Occipital lobe (tissue), 2 donors: ENCODE results near the gene CECR2. TPM values are rescaled to one million over a fixed set of nuclear protein-coding genes. Genes with fewer than 3 reads are reported as not detected.
"Not testable (repeated sequence)": the region's sequence is repeated elsewhere in the genome, so short reads cannot be mapped to it uniquely, and the experiment has no call there.

Source experiments
- DNase-seq: peaks from one replicate; lab custom pipeline; 2025; lab: John Stamatoyannopoulos, UW
- total RNA-seq: library from RNA; depleted of rRNA; stranded (reverse); fragments of >200 nt; gene quantifications from one replicate; pipeline ENCODE4 v1.2.3, GENCODE V29; 2014

Gene CECR2
- total RNA-seq, 1 donor from 2014 or later = 4.4 TPM

DNA sequence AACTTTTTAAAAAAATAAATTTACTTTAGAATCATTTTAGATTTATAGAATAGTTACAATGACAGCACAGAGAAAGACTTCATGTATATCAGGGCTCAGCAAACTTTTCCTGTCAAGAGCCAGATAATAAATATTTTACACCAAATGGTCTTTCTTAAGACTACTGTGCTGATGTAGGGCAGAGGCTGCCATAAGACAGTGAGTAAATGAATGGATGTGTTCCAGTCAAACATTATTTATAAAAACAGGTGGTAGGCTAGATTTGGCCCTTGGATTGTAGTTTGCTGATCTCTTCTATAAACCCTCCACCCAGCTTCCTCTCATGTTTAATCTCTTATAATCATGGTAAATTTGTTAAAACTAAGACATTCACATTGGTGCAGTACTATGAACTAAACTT is 33.0 kb downstream of the CECR2 start:
- no peak for DNase-seq

DNA sequence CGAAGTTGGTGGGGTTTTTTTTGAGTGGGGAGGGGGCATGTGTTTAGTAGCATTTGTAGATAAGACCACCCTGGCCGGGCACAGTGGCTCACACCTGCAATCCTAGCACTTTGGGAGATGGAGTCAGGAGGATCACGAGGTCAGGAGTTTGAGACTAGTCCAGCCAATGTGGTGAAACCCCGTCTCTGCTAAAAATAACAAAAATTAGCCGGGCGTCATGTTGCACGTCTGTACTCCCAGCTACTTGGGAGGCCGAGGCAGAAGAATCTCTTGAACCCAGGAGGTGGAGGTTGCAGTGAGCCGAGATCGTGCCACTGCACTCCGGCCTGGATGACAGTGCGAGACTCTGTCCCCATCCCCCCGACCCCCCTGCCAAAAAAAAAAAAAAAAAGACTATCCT is 34.6 kb downstream of the CECR2 start:
- DNase-seq = no peak

DNA sequence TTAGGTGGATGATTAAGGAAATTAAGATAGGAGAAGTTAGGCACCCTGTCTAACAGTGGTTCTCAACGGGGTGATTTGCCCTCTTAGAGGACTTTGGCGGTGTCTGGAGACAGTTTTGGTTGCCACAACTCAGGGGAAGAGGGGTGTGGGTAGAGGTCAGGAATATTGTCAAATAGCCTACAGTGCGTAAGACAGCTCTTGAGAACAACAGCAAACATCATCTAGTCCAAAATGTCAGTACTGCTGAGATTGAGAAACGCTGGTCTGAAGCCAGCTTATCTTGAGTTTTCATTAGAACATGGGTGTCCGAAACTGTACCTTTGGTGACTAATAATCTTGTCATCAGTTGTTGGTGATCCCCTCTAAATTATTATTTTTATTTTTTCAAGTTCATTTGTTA is 38.4 kb downstream of the CECR2 start:
- no peak for DNase-seq

DNA sequence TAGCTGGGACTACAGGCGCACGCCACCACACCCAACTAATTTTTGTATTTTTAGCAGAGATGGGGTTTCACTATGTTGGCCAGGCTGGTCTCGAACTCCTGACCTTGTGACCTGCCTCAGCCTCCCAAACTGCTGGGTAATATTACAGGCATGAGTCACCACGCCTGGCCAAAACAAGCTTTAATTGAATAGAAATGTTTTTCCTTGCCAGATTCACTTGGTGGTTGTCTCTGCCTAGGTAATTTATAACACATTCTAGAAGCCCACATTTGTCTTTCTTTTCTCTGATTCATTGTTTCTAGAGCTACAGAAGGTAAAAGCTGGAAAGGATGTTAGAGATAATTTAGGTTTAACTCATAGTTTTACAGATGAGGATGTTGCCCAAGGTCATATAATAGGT is 41.3 kb downstream of the CECR2 start:
- DNase-seq = no peak

GRCh38 chr22:17411213-17411612 is 42.0 kb downstream of the CECR2 start:
- no peak for DNase-seq

- DNase-seq = no peak
Measured at GRCh38 chr22:17412232-17412631, 43.0 kb downstream of the CECR2 start.

DNA sequence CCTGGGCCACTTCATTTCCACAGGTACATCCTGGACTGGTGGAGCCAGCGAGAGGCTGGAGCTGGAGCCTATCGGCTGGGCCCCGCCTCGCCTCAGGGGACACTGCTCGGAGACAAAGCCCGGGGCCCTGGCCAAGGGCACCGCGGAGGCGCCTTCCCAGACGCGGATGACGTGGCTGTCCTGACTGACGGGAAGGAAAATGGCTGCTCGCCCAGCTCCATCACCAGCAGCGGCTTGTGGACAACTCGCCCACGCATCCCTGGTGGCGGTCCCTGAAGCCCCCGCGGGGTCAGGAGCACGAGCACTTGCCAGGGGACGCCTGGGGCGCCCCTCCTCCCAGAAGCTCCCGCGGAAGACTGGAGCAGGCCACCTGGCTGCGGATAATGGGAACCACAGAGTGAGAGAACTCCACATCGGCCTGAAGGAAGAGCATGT is 49.6 kb downstream of the CECR2 start:
- no peak for DNase-seq

DNA sequence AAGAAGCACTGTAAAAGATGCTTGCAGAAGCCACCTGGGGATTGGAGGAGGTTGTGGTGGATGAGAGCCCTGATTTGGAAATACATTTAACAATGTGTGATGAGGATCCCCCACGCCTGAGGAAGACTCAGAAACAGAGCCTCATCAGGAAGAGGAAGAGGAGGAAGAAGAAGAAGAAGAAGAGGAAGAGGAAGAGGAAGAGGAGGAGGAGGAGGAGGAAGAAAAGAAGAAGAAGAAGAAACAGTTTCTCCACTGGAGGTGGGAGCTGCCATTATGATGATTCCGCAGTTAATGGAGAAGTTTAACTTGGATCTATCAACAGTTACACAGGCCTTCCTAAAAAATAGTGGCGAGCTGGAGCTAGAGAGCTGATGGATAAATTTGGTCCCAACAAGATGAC is 50.1 kb downstream of the CECR2 start:
- no peak for DNase-seq

DNA sequence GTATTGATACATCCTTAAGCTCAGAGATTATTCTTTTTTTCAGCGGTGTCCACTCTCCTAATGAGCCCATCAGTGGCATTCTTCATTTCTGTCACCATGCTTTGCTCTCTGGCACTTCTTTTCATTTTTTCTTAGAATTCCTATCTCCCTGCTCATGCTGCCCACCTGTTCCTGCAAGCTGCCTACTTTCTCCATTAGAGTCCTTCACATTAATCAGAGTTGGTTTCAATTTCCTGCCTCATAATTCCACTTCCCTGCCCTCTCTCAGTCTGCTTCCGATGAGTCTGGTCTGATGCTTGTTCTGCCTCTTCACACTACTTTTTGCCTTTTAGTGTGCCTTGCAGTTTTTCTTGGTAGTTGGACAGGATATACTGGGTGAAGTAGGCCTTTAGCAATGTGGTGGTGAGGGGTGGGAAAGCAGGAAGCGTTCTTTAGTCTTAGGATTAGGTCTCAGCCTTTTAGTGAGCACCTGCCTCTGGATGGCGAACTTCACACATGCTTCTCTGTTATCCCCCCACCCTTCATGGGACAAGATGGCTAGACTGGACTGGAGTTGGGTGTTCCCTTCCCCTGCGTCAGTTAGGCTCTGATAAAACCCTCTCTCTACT is 53.6 kb downstream of the CECR2 start:
- no peak for DNase-seq

GRCh38 chr22:17423616-17424015 is 54.4 kb downstream of the CECR2 start:
- DNase-seq = no peak

DNA sequence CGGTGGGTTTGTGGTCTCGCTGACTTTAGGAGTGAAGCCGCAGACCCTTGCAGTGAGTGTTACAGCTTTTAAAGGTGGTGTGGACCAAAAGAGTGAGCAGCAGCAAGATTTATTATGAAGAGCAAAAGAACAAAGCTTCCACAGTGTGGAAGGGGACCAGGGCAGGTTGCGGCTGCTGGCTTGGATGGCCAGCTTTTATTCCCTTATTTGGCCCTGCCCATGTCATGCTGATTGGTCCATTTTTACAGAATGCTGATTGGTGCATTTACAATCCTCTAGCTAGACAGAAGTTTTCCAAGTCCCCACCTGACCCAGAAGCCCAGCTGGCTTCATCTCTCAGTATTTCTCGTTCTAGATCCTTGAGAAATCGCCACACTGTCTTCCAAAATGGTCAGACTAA is 58.3 kb downstream of the CECR2 start:
- DNase-seq = not testable (repeated sequence)

- DNase-seq = no peak
Measured at GRCh38 chr22:17429516-17429915, 60.3 kb downstream of the CECR2 start.

DNA sequence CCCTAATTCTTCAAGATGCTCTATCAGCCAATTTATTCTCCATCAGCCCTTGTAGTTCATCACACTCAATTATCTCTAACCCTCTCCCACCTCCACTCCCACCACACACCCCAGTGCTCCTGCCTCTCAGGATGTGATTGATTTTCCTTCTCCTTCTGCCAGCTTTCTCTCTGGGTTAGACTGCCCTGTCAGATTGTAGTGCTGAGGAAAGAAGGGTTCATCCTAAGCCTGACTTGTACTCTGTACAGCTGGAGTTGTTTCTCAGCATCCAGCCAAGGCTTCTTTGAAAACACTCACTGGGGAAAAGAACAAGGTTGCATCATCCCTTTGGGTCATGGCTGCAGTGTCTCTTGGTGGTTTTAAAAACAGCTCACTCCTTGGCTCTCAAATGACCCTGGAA is 61.2 kb downstream of the CECR2 start:
- no peak for DNase-seq

GRCh38 chr22:17431179-17431578 is 61.9 kb downstream of the CECR2 start:
- no peak for DNase-seq

- DNase-seq = no peak
Measured at GRCh38 chr22:17434856-17435255, 65.6 kb downstream of the CECR2 start.

GRCh38 chr22:17435375-17435774 is 66.1 kb downstream of the CECR2 start:
- no peak for DNase-seq

DNA sequence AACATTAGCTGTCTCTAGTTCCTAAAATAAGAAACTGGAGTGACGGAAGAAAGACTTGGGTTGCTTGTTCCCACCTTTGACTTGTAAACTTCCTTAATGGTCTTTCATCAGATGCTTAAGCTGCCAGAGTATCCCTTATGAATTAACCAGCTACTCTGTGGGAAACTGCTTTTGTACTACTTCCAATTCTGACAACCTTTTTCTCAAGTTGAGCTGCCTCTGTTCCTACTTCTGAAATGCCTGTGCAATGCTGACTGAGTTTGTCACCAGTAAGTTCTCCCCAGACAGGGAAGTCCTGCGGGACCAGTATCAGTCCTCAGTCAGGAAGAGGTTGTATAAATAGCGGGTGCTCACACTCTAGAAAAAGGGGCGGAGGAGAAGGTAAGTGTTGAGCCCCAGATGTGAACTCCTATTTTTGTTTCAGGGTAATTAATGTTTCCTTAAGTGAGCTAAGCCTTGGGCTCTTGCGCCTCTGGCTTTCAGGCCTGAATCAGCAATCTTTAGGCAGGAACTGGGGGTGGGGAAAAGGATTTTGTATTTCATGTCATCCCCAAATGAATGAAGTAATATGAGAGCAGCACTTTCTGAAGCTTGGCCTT is 67.2 kb downstream of the CECR2 start:
- DNase-seq = no peak

DNA sequence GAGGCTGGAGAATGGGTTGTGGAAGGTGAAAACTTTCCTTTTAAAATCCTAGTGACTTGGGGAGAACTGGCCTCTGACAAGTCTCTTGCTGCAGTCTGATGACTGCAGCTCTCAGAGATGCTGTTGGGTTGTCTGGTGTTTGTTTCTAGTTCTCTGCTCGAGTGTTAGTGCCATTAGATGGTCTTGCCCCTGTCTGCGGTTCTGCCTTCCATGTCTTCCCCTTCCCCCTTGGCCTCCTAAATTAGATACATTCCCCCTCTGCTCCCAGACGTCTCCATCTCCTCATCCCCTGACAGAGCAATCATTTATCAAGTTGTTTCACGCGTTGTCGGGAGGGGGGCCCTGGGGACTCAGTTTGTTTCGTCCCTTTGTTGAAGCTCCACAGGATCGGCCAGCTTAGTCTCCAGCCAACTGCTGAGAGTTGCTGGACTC is 67.7 kb downstream of the CECR2 start:
- peak; percentile 51 for DNase-seq

DNA sequence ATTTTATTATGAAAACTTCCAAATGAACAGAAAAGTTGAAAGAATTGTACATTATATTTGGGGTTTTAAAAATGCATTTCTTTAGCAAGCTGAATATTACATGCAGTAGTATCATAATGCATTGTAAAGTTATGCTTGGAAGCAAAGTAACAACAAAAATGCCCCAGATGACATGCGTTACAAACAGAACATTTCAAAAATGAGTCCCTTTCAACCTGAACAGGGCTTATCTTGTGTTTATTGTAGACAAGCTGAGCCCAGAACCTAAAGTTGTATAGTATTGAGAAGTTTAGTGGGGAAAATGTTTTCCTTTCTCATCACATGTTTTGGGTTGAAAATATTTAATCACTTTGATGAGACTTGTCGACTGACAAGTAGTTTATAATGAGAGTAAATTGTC is 68.8 kb downstream of the CECR2 start:
- DNase-seq = no peak

DNA sequence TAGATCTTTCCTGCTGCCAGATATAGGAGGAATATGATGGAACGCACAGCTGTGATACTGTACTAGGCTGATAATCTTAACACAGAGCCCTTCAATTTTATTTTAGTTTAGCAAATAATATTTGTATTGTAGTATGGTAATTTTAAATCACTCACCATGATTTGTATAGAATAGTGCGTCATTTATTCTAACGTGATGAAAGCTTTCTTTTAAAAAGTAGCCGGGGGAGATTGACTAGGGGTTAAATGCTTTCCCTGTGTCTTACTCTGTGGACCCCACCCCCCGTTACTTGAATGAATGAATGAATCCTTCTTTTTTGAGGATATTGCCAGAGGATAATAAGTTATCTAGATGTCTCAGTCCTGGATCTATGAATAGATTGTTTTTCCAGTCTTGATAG is 72.1 kb downstream of the CECR2 start:
- DNase-seq = no peak

GRCh38 chr22:17443405-17444203 is 74.3 kb downstream of the CECR2 start:
- DNase-seq = no peak

DNA sequence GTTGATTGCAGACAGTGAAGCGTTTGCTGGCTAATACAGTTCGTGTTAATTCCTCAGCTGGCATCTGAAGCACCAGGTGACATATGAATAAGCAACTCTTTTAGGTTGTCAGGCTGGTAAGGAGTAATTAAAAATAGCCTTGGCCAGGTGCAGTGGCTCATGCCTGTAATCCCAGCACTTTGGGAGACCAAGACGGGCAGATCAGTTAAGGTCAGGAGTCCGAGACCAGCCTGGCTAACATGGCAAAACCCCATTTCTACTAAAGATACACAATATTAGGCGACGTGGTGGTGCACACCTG is 74.9 kb downstream of the CECR2 start:
- no peak for DNase-seq

DNA sequence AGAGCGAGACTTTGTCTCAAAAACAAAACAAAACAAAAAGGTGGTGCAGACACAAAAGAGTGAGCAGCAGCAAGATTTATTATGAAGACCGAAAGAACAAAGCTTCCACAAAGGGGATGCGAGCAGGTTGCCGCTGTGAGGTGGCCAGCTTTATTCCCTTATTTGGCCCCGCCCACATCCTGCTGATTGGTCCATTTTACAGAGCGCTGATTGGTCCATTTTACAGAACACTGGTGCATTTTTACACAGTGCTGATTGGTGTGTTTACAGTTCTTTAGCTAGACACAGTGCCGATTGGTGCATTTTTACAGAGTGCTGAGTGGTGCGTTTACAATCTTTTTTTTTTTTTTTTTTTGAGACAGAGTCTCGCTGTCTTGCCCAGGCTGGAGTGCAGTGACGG is 77.4 kb downstream of the CECR2 start:
- no peak for DNase-seq
